HG03066 (cell line): ENCODE data around the gene ANTXR2.

Experiments
- ATAC-seq: cut with Tn5 transposase; IDR thresholded peaks from one replicate; pipeline ENCODE4 v1.9.1; 2021; ENCODE audit warnings: low read depth; ENCODE audit not compliant: unreplicated experiment

ANTXR2 gene

GRCh38 chr4:80070880-80071603, 2.0 kb downstream of the ANTXR2 start:
- ATAC-seq, result no peak

GRCh38 chr4:80069837-80070731, 2.9 kb downstream of the ANTXR2 start:
- ATAC-seq, result no peak

GRCh38 chr4:80069108-80069836, 3.8 kb downstream of the ANTXR2 start:
- ATAC-seq, result no peak

- ATAC-seq, result no peak
Measured at GRCh38 chr4:80065601-80066000, 7.4 kb downstream of the ANTXR2 start.

- no peak for ATAC-seq
Measured at GRCh38 chr4:80062527-80062926, 10.5 kb downstream of the ANTXR2 start.

GRCh38 chr4:80060804-80061203, 12.2 kb downstream of the ANTXR2 start:
- ATAC-seq, result no peak

- peak; percentile 99 for ATAC-seq
Measured at GRCh38 chr4:80058740-80059139, 14.3 kb downstream of the ANTXR2 start.

- no peak for ATAC-seq
Measured at GRCh38 chr4:80054375-80054774, 18.7 kb downstream of the ANTXR2 start.

- ATAC-seq, result no peak
Measured at GRCh38 chr4:80053140-80053910, 19.7 kb downstream of the ANTXR2 start.

- no peak for ATAC-seq
Measured at GRCh38 chr4:80049813-80050534, 23.1 kb downstream of the ANTXR2 start.

- no peak for ATAC-seq
Measured at GRCh38 chr4:80049402-80049801, 23.6 kb downstream of the ANTXR2 start.

GRCh38 chr4:80045786-80046185, 27.2 kb downstream of the ANTXR2 start:
- ATAC-seq, result no peak

GRCh38 chr4:80043541-80043940, 29.5 kb downstream of the ANTXR2 start:
- ATAC-seq, result no peak

- ATAC-seq, result no peak
Measured at GRCh38 chr4:80042821-80043220, 30.2 kb downstream of the ANTXR2 start.

GRCh38 chr4:80037864-80038263, 35.2 kb downstream of the ANTXR2 start:
- no peak for ATAC-seq

GRCh38 chr4:80036949-80037685, 35.9 kb downstream of the ANTXR2 start:
- ATAC-seq, result no peak

- ATAC-seq, result no peak
Measured at GRCh38 chr4:80036306-80036705, 36.7 kb downstream of the ANTXR2 start.

GRCh38 chr4:80035336-80035735, 37.7 kb downstream of the ANTXR2 start:
- no peak for ATAC-seq

GRCh38 chr4:80033581-80033980, 39.4 kb downstream of the ANTXR2 start:
- no peak for ATAC-seq
